ENCODE results near the gene KPNA3. TPM values are rescaled to one million over a fixed set of nuclear protein-coding genes. Genes with fewer than 3 reads are reported as not detected.

Gene KPNA3
- total RNA-seq, 1 experiment from 2014 or later: 36.8 TPM

- CTCF ChIA-PET: interaction anchor here (0.5 kb wide), 1 partner anchor 73 kb away, joined by 4 read pairs; no protein-coding TSS in a partner anchor
- intact Hi-C loops (cut with micrococcal nuclease; ENCODE audit: unreplicated experiment): no loop called here
- in situ Hi-C loops (cut with HindIII; ENCODE audit: low pct_unique_long_range_greater_than_20kb, low sequenced_read_pairs): no loop called here
- POLR2A ChIA-PET: interaction anchor here (0.8 kb wide), 1 partner anchor 96 kb away, joined by 3 read pairs; no protein-coding TSS in a partner anchor
- TF ChIP-seq CTCF (IDR thresholded peaks at IDR 0.05) (no peak), SIN3A (IDR thresholded peaks at IDR 0.05; ENCODE audit: borderline replicate concordance, insufficient read depth, low read depth, low read length) (no peak)
- ATAC-seq (peak; percentile 10), DNase-seq (ENCODE audit: low read depth, low spot score) (no peak)
- Histone ChIP-seq H3K27me3 (ENCODE audit: control insufficient read depth, insufficient read depth, low read length) (no peaks in the 10 kb centered on the region), H3K9me3 (ENCODE audit: control insufficient read depth, insufficient read depth, low read depth, low read length) (no peaks in the 10 kb centered on the region), H3K4me3 (ENCODE audit: low read depth in 2 of 2, low read length in 2 of 2) (peak overlapping the region; percentile 73 to 89), H3K4me1 (ENCODE audit: control insufficient read depth, insufficient read depth, low read length) (no peaks in the 10 kb centered on the region), H3K36me3 (ENCODE audit: control insufficient read depth, insufficient read depth, low read length) (no peaks in the 10 kb centered on the region; the same call in 1 of the 2 replicates), H3K27ac (ENCODE audit: low read length) (peak overlapping the region; percentile 80)
- BruUV-seq (replicated peaks): TSS peak; percentile 59
These were observed 102.1 kb downstream of the KPNA3 start for GRCh38 chr13:49690133-49690994.

GRCh38 chr13:49683489-49683888 is 109.0 kb downstream of the KPNA3 start:
- no peak for TF ChIP-seq TCF7L2 (IDR thresholded peaks at IDR 0.05; ENCODE audit: low read depth, low read length)
- no peak for TF ChIP-seq POLR2AphosphoS5 (IDR thresholded peaks at IDR 0.05; ENCODE audit: low read depth, low read length)
- no peak for TF ChIP-seq SIN3A (IDR thresholded peaks at IDR 0.05; ENCODE audit: borderline replicate concordance, insufficient read depth, low read depth, low read length)
- no peak for TF ChIP-seq CTCF (IDR thresholded peaks at IDR 0.05)
- no peak for TF ChIP-seq REST (IDR thresholded peaks at IDR 0.05; ENCODE audit: insufficient read depth in 1 of 2, low read depth in 2 of 2, low read length in 1 of 2)
- POLR2A ChIA-PET: no interaction called here
- in situ Hi-C loops (cut with HindIII; ENCODE audit: low pct_unique_long_range_greater_than_20kb, low sequenced_read_pairs): no loop called here
- no peaks in the 10 kb centered on the region; the same call in 1 of the 2 replicates for H3K9me3 ChIP-seq (ENCODE audit: control insufficient read depth, insufficient read depth, low read depth, low read length)
- ATAC-seq (no peak), DNase-seq (ENCODE audit: low read depth, low spot score) (no peak)
- no peak overlapping the region for H3K4me3 ChIP-seq (ENCODE audit: low read depth in 2 of 2, low read length in 2 of 2)
- no peaks in the 10 kb centered on the region for H3K36me3 ChIP-seq (ENCODE audit: control insufficient read depth, insufficient read depth, low read length)
- BruUV-seq (replicated peaks): no TSS peak
- CTCF ChIA-PET: no interaction called here
- intact Hi-C loops (cut with micrococcal nuclease; ENCODE audit: unreplicated experiment): no loop called here
- no peaks in the 10 kb centered on the region for H3K27me3 ChIP-seq (ENCODE audit: control insufficient read depth, insufficient read depth, low read length)
- H3K4me1 ChIP-seq (ENCODE audit: control insufficient read depth, insufficient read depth, low read length): 0 out of 2 replicates have a peak, but pooled peaks cover 3% of the 10 kb centered on the region
- no peak overlapping the region for H3K27ac ChIP-seq (ENCODE audit: low read length)

Data from Panc1 (cell line).